GM15510 (cell line): ENCODE results near the gene ASCL2.

Experiments used
- POLR2A ChIP-seq: IDR thresholded peaks from 3 replicates; pipeline ENCODE4 v1.6.1; 2011; ENCODE audit warnings: borderline replicate concordance; ENCODE audit not compliant: insufficient read length; ENCODE audit errors: extremely low read depth

The ASCL2 gene

DNA sequence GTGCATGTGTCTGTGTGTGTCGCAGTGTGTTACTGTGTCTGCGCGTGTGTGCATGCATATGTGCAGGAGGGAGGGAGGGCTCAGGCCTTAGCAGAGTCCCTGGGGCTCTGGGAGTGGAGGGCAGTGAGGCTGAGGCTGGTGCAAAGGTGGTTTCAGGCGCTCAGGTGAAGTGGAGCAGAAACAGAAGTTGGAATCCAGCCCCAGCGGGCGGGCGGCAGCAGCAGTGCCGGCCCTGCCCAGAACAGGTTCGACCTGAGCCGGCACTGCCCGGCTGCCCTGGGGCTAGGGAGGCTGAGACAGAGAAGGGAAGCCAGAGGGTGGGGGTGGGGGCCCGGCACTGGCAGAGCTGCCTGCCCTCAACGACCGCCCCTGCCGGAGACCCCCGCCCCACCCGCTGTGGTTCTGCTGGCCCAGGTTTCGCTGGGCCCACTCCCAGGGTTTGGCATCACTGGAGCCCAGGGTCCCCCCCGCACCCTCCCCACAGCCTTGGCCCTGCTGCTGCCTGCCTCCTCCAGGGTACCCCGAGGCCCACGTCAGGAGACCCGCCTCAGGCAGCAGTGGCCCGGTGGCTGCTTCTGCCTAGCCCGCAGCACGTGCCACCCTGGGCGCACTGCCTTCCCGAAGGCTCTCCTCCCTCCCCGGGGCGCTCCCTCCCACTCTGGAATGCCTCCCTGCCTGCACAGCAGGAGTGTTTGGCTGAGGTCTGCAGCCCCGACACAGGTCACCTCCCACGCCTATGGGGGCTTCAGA, 13.3 kb downstream of the ASCL2 start:
- TF ChIP-seq POLR2A = no peak

DNA sequence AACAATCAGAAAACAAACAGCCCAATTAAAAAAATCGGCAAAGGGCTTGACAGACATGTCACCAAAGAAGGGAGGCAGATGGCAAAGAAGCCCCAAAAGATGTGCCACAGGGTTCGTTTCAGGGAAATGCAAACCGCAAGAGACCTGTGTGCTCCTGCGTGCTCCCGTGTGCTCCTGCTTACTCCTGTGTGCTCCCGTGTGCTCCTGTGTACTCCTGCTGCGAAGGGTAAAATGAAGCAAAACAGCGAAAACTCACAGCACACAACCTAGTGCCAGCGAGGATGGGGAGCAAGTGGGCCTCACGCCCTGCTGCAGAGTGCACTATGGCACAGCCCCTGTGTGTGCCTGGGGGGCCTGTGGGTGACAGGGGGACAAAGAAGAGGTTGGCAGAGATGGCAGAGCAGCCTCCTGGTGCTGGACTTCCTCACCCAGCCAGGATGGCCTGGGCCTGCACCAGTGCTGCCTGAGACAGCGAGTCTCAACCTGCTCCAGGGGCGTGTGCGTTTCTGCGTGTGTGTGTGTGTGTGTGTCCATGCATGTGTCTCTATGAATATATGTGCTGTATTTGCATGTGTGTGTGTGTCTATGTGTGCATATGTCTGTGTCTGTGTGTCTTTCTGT, 14.0 kb downstream of the ASCL2 start:
- no peak for TF ChIP-seq POLR2A

DNA sequence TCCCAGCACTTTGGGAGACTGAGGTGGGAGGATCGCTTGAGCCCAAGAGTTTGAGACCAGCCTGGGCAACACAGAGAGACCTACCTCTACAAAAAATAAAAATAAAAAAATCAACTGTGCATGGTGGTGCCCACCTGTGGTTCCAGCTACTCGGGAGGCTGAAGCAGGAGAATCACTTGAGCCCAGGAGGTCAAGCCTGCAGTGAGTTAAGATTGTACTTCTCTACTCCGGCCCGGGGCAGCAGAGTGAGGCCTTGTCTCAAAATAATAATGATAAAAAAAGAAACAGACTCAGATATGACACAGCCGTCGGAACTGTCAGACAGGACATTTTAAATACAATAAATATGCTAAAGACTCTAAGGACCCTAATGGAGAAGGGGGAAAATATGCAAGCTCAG, 18.4 kb downstream of the ASCL2 start:
- TF ChIP-seq POLR2A = no peak

DNA sequence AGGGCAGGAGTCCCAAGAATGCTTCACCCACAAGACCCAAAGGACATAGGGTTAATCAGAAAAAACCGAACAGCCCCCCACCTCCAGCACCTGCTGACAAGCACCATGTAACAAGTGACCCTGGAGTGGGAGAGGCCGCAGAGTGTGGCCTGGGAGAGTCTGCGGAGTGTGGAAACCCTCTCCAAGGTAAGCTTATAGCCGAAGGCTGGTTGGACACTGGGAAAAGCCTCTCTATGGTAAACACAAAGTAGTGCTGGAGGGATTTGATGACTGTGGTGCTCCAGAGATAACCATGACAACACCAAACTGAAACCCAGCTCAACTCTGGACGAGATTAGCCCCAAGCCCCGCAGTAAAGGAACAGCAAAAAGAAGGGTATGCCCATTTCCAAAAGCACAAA, 19.2 kb downstream of the ASCL2 start:
- TF ChIP-seq POLR2A = no peak

DNA sequence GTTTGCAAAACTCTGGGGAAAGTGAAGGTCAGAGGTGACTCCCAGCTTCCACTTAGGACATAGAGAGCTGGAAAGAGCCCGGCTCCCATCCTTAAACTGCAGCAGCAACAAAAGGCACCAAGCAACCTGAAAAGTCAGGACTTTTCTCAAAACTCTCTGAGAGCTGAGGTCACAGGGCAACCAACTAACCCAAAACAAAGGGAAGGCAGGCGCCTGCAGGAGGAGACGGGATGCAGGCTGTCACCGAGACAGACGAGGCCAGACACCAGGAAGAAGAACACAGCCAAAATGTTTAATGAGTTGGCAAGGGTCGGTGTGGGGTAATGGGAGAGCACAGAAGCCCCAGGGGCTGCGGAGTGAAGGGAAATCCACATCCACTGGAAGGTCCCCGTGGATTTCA, 19.9 kb downstream of the ASCL2 start:
- TF ChIP-seq POLR2A = no peak

DNA sequence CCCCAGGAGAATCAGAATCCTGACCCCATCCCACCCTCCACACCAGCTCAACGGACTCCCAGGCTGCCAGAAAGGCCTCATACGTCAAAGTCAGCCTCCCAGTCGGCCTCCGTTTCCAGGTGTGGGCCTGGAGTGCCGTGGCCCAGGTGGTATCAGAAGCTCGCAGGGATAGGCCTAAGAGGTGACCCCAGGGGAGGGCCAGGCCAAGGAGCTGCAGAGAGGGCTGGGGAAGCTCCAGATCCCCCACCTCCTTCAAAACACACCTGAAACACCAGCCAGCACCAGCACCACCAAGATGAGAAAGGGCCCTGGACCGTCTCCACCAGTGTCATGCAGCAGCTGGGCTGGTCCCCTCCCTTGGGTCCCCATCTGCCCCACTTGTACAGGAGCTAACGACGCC, 20.3 kb downstream of the ASCL2 start:
- TF ChIP-seq POLR2A = no peak

DNA sequence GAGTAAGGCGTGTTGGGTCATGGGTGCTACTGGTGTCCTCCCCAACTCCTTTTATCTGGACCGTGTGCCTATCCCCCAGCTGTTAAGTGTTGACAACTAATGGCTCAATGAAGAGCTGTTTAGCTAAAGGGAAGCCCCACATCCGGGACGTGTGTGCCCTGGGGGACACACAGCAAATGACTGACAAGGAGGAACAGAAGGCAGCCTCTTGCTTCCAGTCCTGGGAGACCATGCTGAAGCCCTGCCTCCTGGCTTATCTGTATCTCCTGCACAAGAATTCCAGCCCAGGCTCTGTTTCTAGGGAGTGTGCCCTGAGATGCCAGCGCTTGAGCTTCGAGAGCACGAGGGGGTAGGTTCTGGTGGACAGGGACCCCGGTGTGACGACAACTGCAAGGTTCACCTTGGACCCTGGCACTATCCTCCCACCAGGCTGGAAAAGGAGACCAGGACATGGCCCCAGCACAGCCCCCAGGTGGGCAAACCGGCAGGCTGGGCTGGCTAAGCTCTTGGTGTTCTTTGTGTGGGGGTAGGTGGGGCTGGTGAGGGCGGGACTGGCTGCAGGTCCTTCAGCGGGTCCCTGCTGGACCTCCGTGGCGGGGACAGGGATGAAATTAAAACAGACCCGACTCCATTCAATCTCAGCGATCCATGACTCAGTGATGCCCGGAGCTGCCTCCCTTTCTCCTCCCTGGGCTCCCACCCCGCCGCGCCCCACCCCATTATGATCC, 21.0 kb downstream of the ASCL2 start:
- TF ChIP-seq POLR2A = no peak

DNA sequence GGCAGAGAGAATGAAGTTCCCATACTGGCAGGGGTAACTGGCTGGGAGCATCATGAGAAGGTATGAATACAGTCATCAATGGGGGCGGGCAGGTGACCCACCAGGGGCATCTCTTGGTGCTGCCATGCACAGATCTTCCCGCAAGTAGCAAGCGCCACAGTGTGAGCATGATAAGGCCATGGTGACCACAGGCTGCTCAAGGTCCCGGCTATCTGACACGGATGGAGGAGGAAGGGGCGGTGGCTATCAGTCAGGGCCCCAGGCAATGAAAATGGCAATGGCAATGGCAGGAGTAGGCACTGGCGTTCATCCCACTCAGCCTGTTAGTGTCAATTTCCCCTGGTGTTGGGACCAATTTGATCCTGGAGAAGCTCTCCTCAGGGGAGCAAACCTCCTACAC, 21.6 kb downstream of the ASCL2 start:
- no peak for TF ChIP-seq POLR2A

DNA sequence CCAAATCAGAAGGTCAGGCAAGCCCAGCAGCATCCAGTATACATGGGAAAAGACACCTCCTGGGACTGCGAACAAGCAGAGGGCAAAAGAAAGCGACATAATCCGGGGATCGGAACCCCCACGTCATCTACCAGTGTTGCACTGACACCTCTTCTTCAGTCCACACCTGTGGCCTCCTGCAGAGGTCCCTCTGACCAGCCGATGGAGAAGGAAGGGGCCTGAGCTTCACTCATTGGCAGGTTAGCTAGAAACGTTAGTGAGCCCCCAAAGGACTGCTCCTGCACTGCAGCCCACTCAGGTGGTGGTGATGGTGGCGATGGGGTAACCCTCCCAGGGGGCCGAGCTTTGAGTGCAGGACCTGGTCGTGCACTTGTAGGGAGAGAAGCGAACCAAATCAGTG, 22.1 kb downstream of the ASCL2 start:
- TF ChIP-seq POLR2A = no peak

DNA sequence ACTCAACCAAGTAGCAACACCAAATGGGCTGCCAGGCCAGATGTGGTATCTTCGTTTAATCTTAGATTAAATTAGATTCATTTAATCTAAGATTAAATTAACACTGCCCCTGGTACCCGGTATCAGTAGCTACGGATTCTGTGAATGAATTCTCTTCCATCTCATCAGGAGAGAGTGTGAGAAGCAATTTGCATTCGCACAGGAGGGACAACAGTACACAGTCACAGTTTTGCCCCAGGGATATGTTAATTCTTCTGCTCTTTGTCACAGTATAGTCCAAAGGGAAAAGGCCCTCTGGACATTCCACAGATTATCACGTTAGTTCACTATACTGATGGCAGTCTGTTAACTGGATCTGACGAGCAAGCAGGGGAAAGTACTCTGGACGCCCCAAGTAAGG, 22.9 kb downstream of the ASCL2 start:
- no peak for TF ChIP-seq POLR2A

DNA sequence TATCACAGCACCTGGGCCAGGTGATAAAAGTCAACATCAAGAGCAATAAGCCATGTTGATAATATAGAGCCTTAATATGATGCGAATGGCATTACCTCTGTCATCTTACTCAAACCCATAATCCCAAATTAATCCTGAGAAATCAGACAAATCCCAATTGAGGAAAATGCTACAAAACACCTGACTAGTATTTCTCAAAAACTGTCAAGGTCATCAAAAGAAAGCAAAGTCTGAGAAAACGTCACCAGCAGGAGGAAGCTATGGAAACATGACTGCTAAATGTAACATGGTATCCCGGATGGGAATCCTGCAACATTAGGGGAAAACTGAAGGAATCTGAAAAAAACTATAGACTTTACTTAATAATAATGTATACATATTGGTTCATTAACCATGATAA, 29.6 kb downstream of the ASCL2 start:
- TF ChIP-seq POLR2A = no peak

DNA sequence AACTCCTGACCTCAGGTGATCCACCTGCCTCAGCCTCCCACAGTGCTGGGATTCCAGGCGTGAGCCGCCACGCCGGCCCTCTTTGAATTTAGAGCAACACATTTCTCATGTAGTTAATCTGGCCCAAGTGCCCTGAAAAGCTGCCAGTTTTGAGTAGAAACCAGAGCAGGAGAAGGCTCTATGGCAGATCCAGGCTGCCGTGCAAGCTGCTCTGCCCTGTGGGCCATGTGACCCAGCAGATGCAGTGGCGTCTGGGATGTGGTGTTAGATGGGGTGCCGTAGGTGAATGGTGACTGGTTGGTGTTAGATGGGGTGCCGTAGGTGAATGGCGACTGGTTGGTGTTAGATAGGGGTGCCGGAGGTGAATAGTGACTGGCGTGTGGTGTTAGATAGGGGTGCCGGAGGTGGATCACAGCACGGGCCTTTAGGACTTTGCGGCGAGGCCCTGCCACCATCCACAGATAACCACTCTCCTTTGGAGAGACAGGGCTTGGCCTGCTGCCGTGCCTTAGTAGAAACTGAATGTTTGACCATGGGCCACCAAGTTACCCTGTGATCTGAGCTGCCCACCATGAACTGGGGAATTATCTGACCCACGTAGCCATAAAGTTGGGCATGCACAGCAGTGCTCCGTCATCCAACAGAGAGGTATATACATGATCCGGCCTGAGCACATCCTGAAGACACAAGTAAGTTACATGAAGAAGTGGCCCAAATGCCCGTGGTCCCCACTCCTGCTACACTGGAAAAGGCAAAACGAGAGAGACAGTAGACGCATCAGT, 32.7 kb downstream of the ASCL2 start:
- no peak for TF ChIP-seq POLR2A

DNA sequence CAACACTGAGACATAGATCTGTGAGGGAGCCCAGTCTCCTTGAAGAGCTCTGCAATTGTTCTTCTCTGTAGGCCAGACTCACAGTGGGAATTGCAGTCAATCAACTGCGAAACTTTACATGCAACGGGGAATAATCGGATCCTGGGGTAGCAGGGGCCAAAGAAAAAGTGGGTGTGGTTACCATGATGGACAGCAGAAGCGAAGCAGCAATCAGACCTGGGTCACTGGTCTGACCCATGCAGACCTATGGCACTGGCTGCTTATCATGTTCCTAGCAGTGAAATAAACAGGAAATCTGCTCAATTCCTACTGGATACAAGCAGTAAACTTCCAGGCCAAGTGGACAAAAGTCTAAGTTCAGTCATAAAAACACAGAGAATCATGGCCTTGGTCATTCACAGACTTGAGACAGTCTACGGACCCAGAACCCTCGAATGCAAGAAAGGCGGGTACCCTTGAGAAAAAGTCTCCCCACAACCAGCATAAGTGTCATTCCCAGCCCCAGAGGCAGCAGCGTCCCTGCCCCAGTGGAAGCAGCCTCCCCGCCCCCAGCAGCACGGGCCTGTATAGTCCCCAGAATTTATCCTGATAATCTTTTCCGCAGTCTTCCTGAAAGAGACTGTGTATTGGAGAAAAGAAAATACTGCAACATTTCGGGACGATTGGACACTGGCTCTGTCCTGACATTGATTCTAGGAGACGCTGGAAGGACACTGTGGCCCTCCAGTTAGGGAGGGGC, 34.6 kb downstream of the ASCL2 start:
- no peak for TF ChIP-seq POLR2A

DNA sequence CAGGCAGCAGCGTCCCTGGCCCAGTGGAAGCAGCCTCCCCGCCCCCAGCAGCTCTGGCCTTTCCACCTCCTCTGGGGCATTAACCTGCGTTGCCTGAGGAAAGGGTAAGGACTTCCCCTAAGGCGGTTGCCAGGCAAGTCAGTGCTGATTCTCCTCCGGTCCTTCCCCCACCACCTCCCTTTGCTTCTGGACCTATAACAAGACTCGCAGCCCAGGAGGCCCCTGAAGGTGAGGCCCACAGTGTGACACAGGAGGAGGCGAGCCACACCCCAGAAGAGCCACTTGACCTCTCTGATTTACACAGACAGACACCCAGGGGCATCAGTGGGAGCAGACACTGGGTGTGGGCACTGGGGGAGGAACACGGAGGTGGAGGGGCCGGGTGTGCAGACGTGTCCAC, 35.4 kb downstream of the ASCL2 start:
- TF ChIP-seq POLR2A = no peak
